Panc1 (cell line): ENCODE measurements around the gene RMND1.

Source experiments
- CTCF ChIP-seq: fragments of 450-650 bp; IDR thresholded peaks from 2 replicates; pipeline ENCODE4 v1.5.1; 2017; ENCODE audit warnings: mild to moderate bottlenecking
- POLR2AphosphoS5 ChIP-seq: IDR thresholded peaks from 2 replicates; pipeline ENCODE4 v1.6.1; 2012; ENCODE audit warnings: mild to moderate bottlenecking, low read depth, low read length, moderate library complexity
- REST ChIP-seq, 2 experiments: IDR thresholded peaks; 2 replicates each; pipeline ENCODE4 v1.6.1; 2011 to 2012; ENCODE audit warnings: low read depth in 2 of 2, control low read depth in 1 of 2, low read length in 1 of 2, mild to moderate bottlenecking in 1 of 2, moderate library complexity in 1 of 2; ENCODE audit not compliant: insufficient read depth in 1 of 2
- SIN3A ChIP-seq: IDR thresholded peaks from 2 replicates; pipeline ENCODE4 v1.6.1; 2012; ENCODE audit warnings: low read depth, mild to moderate bottlenecking, low read length, moderate library complexity, borderline replicate concordance; ENCODE audit not compliant: insufficient read depth
- TCF7L2 ChIP-seq: IDR thresholded peaks from 2 replicates; pipeline ENCODE4 v1.6.1; 2011; ENCODE audit warnings: mild to moderate bottlenecking, low read depth, low read length, inconsistent platforms

- no peak for TF ChIP-seq CTCF
- TF ChIP-seq POLR2AphosphoS5: no peak
- TF ChIP-seq SIN3A: no peak
- no peak for TF ChIP-seq REST (IDR thresholded peaks at IDR 0.05; ENCODE audit: insufficient read depth in 1 of 2, low read depth in 2 of 2, low read length in 1 of 2)
- no peak for TF ChIP-seq TCF7L2
Measured at GRCh38 chr6:151451417-151451949, 443 bp downstream of the RMND1 start.
